ENCODE data around the gene ZNF45.

DNA sequence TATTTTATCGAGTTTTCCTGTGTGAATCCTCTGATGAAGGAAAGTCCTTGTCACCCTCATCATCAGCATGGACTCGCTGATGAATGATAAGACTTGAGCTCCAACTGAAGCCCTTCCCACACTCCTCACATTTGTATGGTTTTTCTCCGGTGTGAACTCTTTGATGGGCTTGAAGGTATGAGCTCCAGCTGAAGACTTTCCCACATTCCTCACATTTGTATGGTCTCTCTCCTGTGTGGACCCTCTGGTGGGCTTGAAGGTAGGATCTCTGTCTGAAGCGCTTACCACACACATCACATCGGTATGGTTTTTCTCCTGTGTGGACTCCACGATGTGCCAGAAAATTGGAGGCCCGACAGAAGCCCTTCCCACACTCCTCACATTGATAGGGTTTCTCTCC is 21.7 kb downstream of the ZNF45 start:
- TF ChIP-seq, protein P1, sequence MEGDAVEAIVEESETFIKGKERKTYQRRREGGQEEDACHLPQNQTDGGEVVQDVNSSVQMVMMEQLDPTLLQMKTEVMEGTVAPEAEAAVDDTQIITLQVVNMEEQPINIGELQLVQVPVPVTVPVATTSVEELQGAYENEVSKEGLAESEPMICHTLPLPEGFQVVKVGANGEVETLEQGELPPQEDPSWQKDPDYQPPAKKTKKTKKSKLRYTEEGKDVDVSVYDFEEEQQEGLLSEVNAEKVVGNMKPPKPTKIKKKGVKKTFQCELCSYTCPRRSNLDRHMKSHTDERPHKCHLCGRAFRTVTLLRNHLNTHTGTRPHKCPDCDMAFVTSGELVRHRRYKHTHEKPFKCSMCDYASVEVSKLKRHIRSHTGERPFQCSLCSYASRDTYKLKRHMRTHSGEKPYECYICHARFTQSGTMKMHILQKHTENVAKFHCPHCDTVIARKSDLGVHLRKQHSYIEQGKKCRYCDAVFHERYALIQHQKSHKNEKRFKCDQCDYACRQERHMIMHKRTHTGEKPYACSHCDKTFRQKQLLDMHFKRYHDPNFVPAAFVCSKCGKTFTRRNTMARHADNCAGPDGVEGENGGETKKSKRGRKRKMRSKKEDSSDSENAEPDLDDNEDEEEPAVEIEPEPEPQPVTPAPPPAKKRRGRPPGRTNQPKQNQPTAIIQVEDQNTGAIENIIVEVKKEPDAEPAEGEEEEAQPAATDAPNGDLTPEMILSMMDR (IDR thresholded peaks at IDR 0.05; ENCODE audit: insufficient read depth, low read length) = no peak
- TF ChIP-seq POLR2AphosphoS5 (IDR thresholded peaks at IDR 0.05; ENCODE audit: low read depth) (no peak), GABPA (IDR thresholded peaks at IDR 0.05; ENCODE audit: low read depth) (no peak), SPI1 (IDR thresholded peaks at IDR 0.05; ENCODE audit: borderline replicate concordance, low read depth) (no peak)
- TF ChIP-seq, protein P2, sequence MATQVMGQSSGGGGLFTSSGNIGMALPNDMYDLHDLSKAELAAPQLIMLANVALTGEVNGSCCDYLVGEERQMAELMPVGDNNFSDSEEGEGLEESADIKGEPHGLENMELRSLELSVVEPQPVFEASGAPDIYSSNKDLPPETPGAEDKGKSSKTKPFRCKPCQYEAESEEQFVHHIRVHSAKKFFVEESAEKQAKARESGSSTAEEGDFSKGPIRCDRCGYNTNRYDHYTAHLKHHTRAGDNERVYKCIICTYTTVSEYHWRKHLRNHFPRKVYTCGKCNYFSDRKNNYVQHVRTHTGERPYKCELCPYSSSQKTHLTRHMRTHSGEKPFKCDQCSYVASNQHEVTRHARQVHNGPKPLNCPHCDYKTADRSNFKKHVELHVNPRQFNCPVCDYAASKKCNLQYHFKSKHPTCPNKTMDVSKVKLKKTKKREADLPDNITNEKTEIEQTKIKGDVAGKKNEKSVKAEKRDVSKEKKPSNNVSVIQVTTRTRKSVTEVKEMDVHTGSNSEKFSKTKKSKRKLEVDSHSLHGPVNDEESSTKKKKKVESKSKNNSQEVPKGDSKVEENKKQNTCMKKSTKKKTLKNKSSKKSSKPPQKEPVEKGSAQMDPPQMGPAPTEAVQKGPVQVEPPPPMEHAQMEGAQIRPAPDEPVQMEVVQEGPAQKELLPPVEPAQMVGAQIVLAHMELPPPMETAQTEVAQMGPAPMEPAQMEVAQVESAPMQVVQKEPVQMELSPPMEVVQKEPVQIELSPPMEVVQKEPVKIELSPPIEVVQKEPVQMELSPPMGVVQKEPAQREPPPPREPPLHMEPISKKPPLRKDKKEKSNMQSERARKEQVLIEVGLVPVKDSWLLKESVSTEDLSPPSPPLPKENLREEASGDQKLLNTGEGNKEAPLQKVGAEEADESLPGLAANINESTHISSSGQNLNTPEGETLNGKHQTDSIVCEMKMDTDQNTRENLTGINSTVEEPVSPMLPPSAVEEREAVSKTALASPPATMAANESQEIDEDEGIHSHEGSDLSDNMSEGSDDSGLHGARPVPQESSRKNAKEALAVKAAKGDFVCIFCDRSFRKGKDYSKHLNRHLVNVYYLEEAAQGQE (IDR thresholded peaks at IDR 0.05; ENCODE audit: insufficient replicate concordance, low read depth) = no peak

Measured in HL-60 (cell line).